Endothelial cell (in vitro differentiated cells): ENCODE data around the gene DEGS2. TPM values are rescaled to one million over a fixed set of nuclear protein-coding genes. Genes with fewer than 3 reads are reported as not detected.
A peak's percentile ranks its signal among the peaks of the same experiment; 100 is the strongest.

Experiments used
- DNase-seq: peaks from one replicate; pipeline ENCODE4 v3.0.0; 2021; ENCODE audit warnings: low spot score
- H3K27ac Mint-ChIP-seq: one replicate; pipeline ENCODE4 v1.8.0; 2021; ENCODE audit warnings: mixed read lengths, inconsistent platforms; ENCODE audit not compliant: unreplicated experiment
- H3K27me3 Mint-ChIP-seq: one replicate; pipeline ENCODE4 v1.8.0; 2021; ENCODE audit warnings: mild to moderate bottlenecking, moderate library complexity, mixed read lengths, inconsistent platforms; ENCODE audit not compliant: unreplicated experiment
- H3K36me3 Mint-ChIP-seq: one replicate; pipeline ENCODE4 v1.8.0; 2021; ENCODE audit warnings: mild to moderate bottlenecking, low read depth, mixed read lengths, inconsistent platforms; ENCODE audit not compliant: unreplicated experiment
- H3K4me1 Mint-ChIP-seq: one replicate; pipeline ENCODE4 v1.8.0; 2021; ENCODE audit warnings: mild to moderate bottlenecking, mixed read lengths, inconsistent platforms; ENCODE audit not compliant: unreplicated experiment
- H3K4me3 Mint-ChIP-seq: one replicate; pipeline ENCODE4 v1.8.0; 2021; ENCODE audit warnings: mild to moderate bottlenecking, mixed read lengths, inconsistent platforms; ENCODE audit not compliant: unreplicated experiment
- H3K9me3 Mint-ChIP-seq: one replicate; pipeline ENCODE4 v1.8.0; 2021; ENCODE audit warnings: mixed read lengths, inconsistent platforms; ENCODE audit not compliant: unreplicated experiment
- microRNA-seq: library from miRNA; unstranded; fragments of <30 nt; microRNA quantifications from one replicate; pipeline ENCODE4, GENCODE V29; 2020; ENCODE audit not compliant: unreplicated experiment
- total RNA-seq: library from RNA; stranded (reverse); fragmentation: NEBNext Ultra II Directional; extraction: Animal tissue kit (Norgen Biotek cat#: 25700); gene quantifications from one replicate; pipeline ENCODE4 v1.2.1, GENCODE V29; 2021; ENCODE audit not compliant: unreplicated experiment
- TF ChIP-seq, protein P1 (sequence below): fragments of 200-600 bp; sonication (generic); IDR thresholded peaks from one replicate; pipeline ENCODE4 v1.5.0; 2021; ENCODE audit warnings: antibody characterized with exemption; ENCODE audit not compliant: unreplicated experiment

The DEGS2 gene
- total RNA-seq, 1 donor from 2014 or later, result not detected

DNA sequence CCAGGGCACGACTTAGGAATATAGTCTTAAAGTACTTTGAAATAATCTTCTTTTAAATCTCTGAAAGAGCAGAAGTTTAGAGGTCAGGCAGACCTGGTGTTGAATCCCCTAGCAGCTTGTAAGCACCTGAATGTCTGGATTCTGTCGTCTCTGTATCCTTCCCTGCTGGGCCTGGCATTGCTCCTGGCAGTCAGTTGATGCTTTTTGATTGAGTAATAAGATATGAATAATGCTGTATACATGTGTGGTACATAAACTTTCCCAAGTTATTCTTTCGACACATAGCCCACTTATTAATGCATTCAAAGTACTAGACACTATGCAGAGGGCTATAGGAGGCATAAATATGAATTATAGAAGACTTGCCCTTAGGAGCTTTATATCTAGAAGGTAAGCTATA is 62.8 kb downstream of the DEGS2 start:
- no peaks in the 10 kb centered on the region for H3K4me1 Mint-ChIP-seq
- no peak overlapping the region for H3K27ac Mint-ChIP-seq
- H3K36me3 Mint-ChIP-seq, result peaks cover 15% of the 10 kb centered on the region
- no peak for DNase-seq
- TF ChIP-seq, protein P1, sequence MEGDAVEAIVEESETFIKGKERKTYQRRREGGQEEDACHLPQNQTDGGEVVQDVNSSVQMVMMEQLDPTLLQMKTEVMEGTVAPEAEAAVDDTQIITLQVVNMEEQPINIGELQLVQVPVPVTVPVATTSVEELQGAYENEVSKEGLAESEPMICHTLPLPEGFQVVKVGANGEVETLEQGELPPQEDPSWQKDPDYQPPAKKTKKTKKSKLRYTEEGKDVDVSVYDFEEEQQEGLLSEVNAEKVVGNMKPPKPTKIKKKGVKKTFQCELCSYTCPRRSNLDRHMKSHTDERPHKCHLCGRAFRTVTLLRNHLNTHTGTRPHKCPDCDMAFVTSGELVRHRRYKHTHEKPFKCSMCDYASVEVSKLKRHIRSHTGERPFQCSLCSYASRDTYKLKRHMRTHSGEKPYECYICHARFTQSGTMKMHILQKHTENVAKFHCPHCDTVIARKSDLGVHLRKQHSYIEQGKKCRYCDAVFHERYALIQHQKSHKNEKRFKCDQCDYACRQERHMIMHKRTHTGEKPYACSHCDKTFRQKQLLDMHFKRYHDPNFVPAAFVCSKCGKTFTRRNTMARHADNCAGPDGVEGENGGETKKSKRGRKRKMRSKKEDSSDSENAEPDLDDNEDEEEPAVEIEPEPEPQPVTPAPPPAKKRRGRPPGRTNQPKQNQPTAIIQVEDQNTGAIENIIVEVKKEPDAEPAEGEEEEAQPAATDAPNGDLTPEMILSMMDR, result no peak
- no peaks in the 10 kb centered on the region for H3K27me3 Mint-ChIP-seq
- H3K9me3 Mint-ChIP-seq, result no peaks in the 10 kb centered on the region
- no peak overlapping the region for H3K4me3 Mint-ChIP-seq

Small RNA genes within 50 kb of the gene (microRNA-seq; reads per million reads assigned to microRNA genes)
- gene MIR151B (11.5 reads per million, percentile 61 among the genes with 10 or more reads in this experiment), gene MIR342 (1,273 reads per million, percentile 94 among the genes with 10 or more reads in this experiment)

Other genes starting within 250 kb of the DEGS2 start
- 142 TPM for gene EVL, start 94.2 kb downstream of the DEGS2 start, total RNA-seq
- 81.7 TPM for gene YY1, start 79.5 kb upstream of the DEGS2 start, total RNA-seq
- gene SLC25A29, start 146.8 kb upstream of the DEGS2 start, total RNA-seq, result 165 TPM
- gene SLC25A47, start 163.7 kb upstream of the DEGS2 start, total RNA-seq, result not detected
- gene WDR25, start 216.8 kb upstream of the DEGS2 start, total RNA-seq, result 14.2 TPM